A673 (cell line): ENCODE data around the gene C5. TPM values are rescaled to one million over a fixed set of nuclear protein-coding genes. Genes with fewer than 3 reads are reported as not detected.

Experiments used
- BruUV-seq: library from RNA; stranded (reverse); fragments of 400-500 nt; replicated peaks from 2 replicates; lab custom pipeline; 2021; lab: Mats Ljungman, UMichigan
- CTCF ChIA-PET: fragments of 300-600 bp; sonication (Branson Sonifier 250); formaldehyde crosslinking; loops from one replicate; lab custom pipeline; 2022; ENCODE audit warnings: antibody characterized with exemption; lab: Charles Lee
- POLR2A ChIA-PET: fragments of 300-600 bp; sonication (Branson Sonifier 250); formaldehyde crosslinking; loops from one replicate; lab custom pipeline; 2022; ENCODE audit warnings: antibody characterized with exemption; ENCODE audit not compliant: low non-redundant PET; lab: Charles Lee
- DNase-seq: peaks from one replicate; pipeline ENCODE4 v3.0.0-alpha.2; 2015; ENCODE audit warnings: low spot score
- H3K27ac ChIP-seq: fragments of 200-600 bp; sonication (generic); 2 replicates; pipeline ENCODE4 v1.5.1; 2016; ENCODE audit warnings: mixed run types, low read depth, mild to moderate bottlenecking, mixed read lengths, antibody characterized with exemption, low read length; ENCODE audit not compliant: poor library complexity, severe bottlenecking
- H3K27me3 ChIP-seq: fragments of 200-600 bp; sonication (generic); replicated peaks from 2 replicates; pipeline ENCODE4 v1.6.1; 2017; ENCODE audit warnings: mixed run types, low read depth, mild to moderate bottlenecking, mixed read lengths, antibody characterized with exemption, low read length; ENCODE audit not compliant: insufficient read depth, poor library complexity
- H3K36me3 ChIP-seq: fragments of 200-600 bp; sonication (generic); 2 replicates; pipeline ENCODE4 v1.6.1; 2016; ENCODE audit warnings: mixed run types, mild to moderate bottlenecking, mixed read lengths, antibody characterized with exemption, low read length; ENCODE audit not compliant: insufficient read depth, poor library complexity, severe bottlenecking
- H3K4me1 ChIP-seq: fragments of 200-600 bp; sonication (generic); 2 replicates; pipeline ENCODE4 v1.6.1; 2017; ENCODE audit warnings: mixed run types, mild to moderate bottlenecking, mixed read lengths, antibody characterized with exemption, low read length; ENCODE audit not compliant: insufficient read depth, poor library complexity, severe bottlenecking
- H3K4me3 ChIP-seq: fragments of 200-600 bp; sonication (generic); 2 replicates; pipeline ENCODE4 v1.5.1; 2016; ENCODE audit warnings: low read depth, mixed run types, mild to moderate bottlenecking, mixed read lengths, low read length; ENCODE audit not compliant: poor library complexity, severe bottlenecking
- H3K9me3 ChIP-seq: fragments of 200-600 bp; sonication (generic); 2 replicates; pipeline ENCODE4 v1.6.1; 2016; ENCODE audit warnings: mixed run types, low read depth, mild to moderate bottlenecking, mixed read lengths, antibody characterized with exemption, low read length; ENCODE audit not compliant: poor library complexity, severe bottlenecking
- EZH2 ChIP-seq: fragments of 200-600 bp; sonication (generic); IDR thresholded peaks from 2 replicates; pipeline ENCODE4 v1.6.1; 2017; ENCODE audit warnings: borderline replicate concordance, low read depth, mild to moderate bottlenecking, mixed read lengths, antibody characterized with exemption, low read length; ENCODE audit not compliant: poor library complexity, severe bottlenecking
- intact Hi-C: fragments of 100-400 bp; cut with micrococcal nuclease; formaldehyde crosslinking; loops from one replicate; pipeline ENCODE4 v1.10.0; 2022; ENCODE audit not compliant: unreplicated experiment
- total RNA-seq: library from RNA; stranded (reverse); gene quantifications from 2 replicates; pipeline ENCODE4 v1.2.3, GENCODE V29; 2021
- TF ChIP-seq, protein P1 (sequence below): fragments of 300-800, 200-600 bp; sonication (generic); conservative IDR thresholded peaks from 2 replicates; pipeline ENCODE4 v1.5.1; 2017; ENCODE audit warnings: low read depth, mild to moderate bottlenecking, antibody characterized with exemption, low read length, moderate library complexity, mixed read lengths

C5 gene
- total RNA-seq, 1 experiment from 2014 or later: 4.4 TPM

DNA sequence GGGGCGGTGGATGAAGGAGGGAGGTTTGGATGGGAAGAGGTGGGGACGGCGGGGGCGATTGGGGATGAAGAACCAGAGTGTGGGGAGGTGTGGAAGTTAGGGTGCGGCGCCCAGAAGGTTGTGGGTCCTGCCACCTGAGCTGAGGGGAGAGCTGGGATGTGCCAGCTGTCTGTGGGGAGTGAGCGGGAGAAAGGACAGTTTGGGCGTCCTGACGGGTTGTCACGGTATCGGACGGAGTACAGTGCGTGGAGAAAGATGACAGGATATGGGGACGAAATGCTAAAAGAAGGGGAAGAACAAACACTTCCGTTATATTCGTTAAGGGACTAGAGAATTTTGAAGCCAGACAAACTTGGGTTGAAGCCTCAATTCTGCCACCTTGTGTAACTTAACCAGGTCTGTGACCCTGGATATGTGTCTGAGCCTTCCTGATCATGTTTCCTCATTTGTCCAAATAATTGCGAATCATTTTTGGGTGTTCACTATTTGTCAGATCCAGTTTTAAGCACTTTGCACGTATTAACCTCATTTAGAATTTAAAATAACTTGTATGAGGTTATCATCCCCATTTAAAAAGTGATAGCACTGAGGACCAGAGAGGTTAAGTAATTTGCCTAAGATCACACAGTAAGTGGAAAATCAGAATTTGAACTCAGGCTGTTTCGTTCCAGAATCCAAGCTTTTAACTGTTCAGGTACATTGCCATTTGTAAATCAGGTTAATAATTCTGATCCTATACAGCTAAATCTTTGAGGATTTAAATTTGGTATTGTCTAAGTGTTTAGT, 25.4 kb upstream of the C5 start:
- Histone ChIP-seq H3K4me3 (peak overlapping the region; percentile 61), H3K27ac (peak overlapping the region; percentile 89), H3K27me3 (no peaks in the 10 kb centered on the region), H3K36me3 (no peaks in the 10 kb centered on the region), H3K4me1 (peaks cover 28% of the 10 kb centered on the region), H3K9me3 (no peaks in the 10 kb centered on the region)
- ChIA-PET POLR2A (no interaction called here), CTCF (no interaction called here)
- intact Hi-C loops: loop anchor here (10.0 kb wide), 1 partner anchor 451 kb away; no protein-coding TSS in a partner anchor
- BruUV-seq: TSS peak; percentile 72
- no peak for TF ChIP-seq EZH2
- TF ChIP-seq, protein P1, sequence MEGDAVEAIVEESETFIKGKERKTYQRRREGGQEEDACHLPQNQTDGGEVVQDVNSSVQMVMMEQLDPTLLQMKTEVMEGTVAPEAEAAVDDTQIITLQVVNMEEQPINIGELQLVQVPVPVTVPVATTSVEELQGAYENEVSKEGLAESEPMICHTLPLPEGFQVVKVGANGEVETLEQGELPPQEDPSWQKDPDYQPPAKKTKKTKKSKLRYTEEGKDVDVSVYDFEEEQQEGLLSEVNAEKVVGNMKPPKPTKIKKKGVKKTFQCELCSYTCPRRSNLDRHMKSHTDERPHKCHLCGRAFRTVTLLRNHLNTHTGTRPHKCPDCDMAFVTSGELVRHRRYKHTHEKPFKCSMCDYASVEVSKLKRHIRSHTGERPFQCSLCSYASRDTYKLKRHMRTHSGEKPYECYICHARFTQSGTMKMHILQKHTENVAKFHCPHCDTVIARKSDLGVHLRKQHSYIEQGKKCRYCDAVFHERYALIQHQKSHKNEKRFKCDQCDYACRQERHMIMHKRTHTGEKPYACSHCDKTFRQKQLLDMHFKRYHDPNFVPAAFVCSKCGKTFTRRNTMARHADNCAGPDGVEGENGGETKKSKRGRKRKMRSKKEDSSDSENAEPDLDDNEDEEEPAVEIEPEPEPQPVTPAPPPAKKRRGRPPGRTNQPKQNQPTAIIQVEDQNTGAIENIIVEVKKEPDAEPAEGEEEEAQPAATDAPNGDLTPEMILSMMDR: no peak
- no peak for DNase-seq

DNA sequence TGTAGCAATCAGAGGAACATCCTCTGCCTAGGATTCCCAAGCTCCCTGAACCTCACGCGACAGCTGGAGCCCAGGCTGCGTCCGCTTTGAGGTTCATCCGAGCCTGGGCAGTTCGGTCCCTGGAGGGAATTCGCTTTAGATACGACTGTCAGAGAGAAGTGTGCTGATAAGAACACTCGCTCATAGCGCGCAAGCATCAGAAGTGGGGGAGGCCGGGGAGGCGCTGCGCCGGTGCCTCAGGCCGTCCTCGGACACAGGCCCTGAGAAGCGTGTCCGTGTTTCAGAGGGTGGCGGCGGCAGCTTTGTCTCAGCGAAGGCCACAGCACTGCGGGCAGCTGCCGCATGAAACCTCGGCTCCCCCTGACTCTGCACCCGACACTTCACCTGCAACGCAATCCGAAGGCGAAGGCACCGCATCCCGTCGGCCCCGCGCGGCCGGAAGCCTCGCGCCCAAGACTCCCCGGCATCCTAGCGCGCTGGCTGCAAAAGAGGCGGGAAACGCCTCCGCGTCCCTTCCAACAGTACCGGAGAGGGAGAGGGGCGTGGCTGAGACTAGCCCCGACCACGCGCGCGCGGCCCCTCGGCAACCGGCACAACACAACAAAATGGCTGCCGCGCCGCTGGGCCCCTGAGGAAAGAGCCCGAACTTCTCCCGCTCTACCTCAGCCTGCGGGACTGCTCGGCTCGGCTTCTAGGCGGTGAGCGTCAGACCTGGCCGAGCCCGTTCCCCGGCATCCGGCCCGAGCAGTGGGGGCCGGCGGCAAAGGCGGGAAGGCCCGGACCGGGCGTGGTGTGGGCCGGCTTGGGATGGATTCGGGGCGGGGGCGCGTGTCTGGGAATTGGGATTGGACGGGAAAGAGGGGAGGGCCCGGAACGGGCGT, 24.5 kb upstream of the C5 start, which contains the start of gene CNTRL:
Gene CNTRL, plus strand, starts transcription at position 586 of the 881 bp plus-strand sequence. CDS start 13,372 bp downstream, outside the sequence.
- no peak for TF ChIP-seq EZH2
- TF ChIP-seq, protein P1: no peak
- Histone ChIP-seq H3K27me3 (no peaks in the 10 kb centered on the region), H3K4me1 (peaks cover 28% of the 10 kb centered on the region), H3K4me3 (peak within 1 kb of the TSS; percentile 61), H3K9me3 (no peaks in the 10 kb centered on the region), H3K36me3 (no peaks in the 10 kb centered on the region), H3K27ac (peak within 1 kb of the TSS; percentile 89)
- DNase-seq: peak; percentile 96
- ChIA-PET CTCF (no interaction called here), POLR2A (no interaction called here)
- BruUV-seq: TSS peak; percentile 53
- intact Hi-C loops: loop anchor here (5.0 to 10.0 kb wide), 2 partner anchors 92 to 450 kb away; no protein-coding TSS in a partner anchor

DNA sequence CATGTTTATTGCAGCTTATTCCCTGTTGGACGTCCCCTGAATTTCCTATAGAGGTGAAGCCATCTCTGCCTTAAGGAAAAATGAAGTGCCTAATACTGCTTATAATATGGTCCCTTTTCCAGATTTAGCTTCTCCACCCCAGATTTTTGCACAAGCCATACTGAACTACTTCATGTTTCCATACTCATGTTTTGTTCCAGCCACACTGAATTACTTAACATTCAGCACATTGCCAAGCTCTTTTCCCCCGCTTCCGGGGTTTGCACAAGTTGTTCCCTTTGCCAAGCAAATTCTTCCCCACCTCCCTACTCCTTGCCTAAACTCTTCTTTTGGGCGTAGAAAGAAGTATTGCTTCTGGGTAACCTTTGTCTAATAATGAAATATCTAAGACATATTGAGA, 23.0 kb upstream of the C5 start:
- CTCF ChIA-PET: interaction anchor here (0.6 to 1.8 kb wide), 3 partner anchors 13 to 391 kb away, joined by 3 to 12 read pairs (median 6); no protein-coding TSS in a partner anchor
- intact Hi-C loops: loop anchor here (5.0 to 10.0 kb wide), 2 partner anchors 91 to 448 kb away; no protein-coding TSS in a partner anchor
- BruUV-seq: no TSS peak
- Histone ChIP-seq H3K9me3 (peaks cover 2% of the 10 kb centered on the region), H3K27ac (peak overlapping the region; percentile 89), H3K4me3 (peak overlapping the region; percentile 44), H3K4me1 (peaks cover 28% of the 10 kb centered on the region), H3K36me3 (no peaks in the 10 kb centered on the region), H3K27me3 (no peaks in the 10 kb centered on the region)
- DNase-seq: peak; percentile 91
- TF ChIP-seq, protein P1: no peak
- no peak for TF ChIP-seq EZH2
- POLR2A ChIA-PET: interaction anchor here (0.7 to 0.9 kb wide), 2 partner anchors 13 to 48 kb away, joined by 3 to 5 read pairs; no protein-coding TSS in a partner anchor
